Caco-2 (cell line): ENCODE results near the gene PHLPP1. TPM values are rescaled to one million over a fixed set of nuclear protein-coding genes. Genes with fewer than 3 reads are reported as not detected.

Source experiments
- BruUV-seq: library from RNA; stranded (reverse); fragments of 400-500 nt; replicated peaks from 2 replicates; lab custom pipeline; 2021; lab: Mats Ljungman, UMichigan
- CTCF ChIA-PET: fragments of 300-600 bp; sonication (Branson Sonifier 250); formaldehyde crosslinking; loops from one replicate; lab custom pipeline; 2022; ENCODE audit warnings: antibody characterized with exemption; lab: Charles Lee
- POLR2A ChIA-PET: fragments of 300-600 bp; sonication (Branson Sonifier 250); formaldehyde crosslinking; loops from one replicate; lab custom pipeline; 2022; ENCODE audit warnings: antibody characterized with exemption; lab: Charles Lee
- DNase-seq, 2 experiments: peaks; one replicate each; pipeline versions ENCODE4 v3.0.0 to v3.0.0-alpha.2; 2020 to 2022
- H3K27me3 ChIP-seq: replicated peaks from 2 replicates; pipeline ENCODE4 v1.6.0; 2011; ENCODE audit warnings: low read length; ENCODE audit not compliant: control insufficient read depth, insufficient read depth
- H3K36me3 ChIP-seq: 2 replicates; pipeline ENCODE4 v1.5.1; 2011; ENCODE audit warnings: low read length; ENCODE audit not compliant: control insufficient read depth, insufficient read depth
- H3K4me1 ChIP-seq: fragments of 250-450 bp; sonication (Bioruptor Pico); 2 replicates; pipeline ENCODE4 v1.5.1; 2020; ENCODE audit warnings: mild to moderate bottlenecking
- H3K4me3 ChIP-seq: 2 replicates; pipeline ENCODE4 v1.5.1; 2011; ENCODE audit warnings: low read depth, mild to moderate bottlenecking, control low read depth, low read length
- H3K9me3 ChIP-seq: fragments of 250-450 bp; sonication (Bioruptor Pico); 2 replicates; pipeline ENCODE4 v1.5.1; 2020; ENCODE audit warnings: mild to moderate bottlenecking, moderate library complexity
- H3K27ac Mint-ChIP-seq: one replicate; pipeline ENCODE4 v1.8.0; 2022; ENCODE audit warnings: mixed read lengths; ENCODE audit not compliant: unreplicated experiment
- H3K27me3 Mint-ChIP-seq: one replicate; pipeline ENCODE4 v1.8.0; 2022; ENCODE audit warnings: mixed read lengths; ENCODE audit not compliant: insufficient read depth, unreplicated experiment
- H3K36me3 Mint-ChIP-seq: one replicate; pipeline ENCODE4 v1.8.0; 2022; ENCODE audit warnings: mild to moderate bottlenecking, mixed read lengths; ENCODE audit not compliant: insufficient read depth, unreplicated experiment
- H3K4me1 Mint-ChIP-seq: one replicate; pipeline ENCODE4 v1.8.0; 2022; ENCODE audit warnings: low read depth, mixed read lengths; ENCODE audit not compliant: unreplicated experiment
- H3K4me3 Mint-ChIP-seq: one replicate; pipeline ENCODE4 v1.8.0; 2022; ENCODE audit warnings: mild to moderate bottlenecking, moderate library complexity, mixed read lengths; ENCODE audit not compliant: unreplicated experiment
- H3K9me3 Mint-ChIP-seq: one replicate; pipeline ENCODE4 v1.8.0; 2022; ENCODE audit warnings: mixed read lengths; ENCODE audit not compliant: unreplicated experiment
- intact Hi-C: fragments of 100-400 bp; cut with micrococcal nuclease; formaldehyde crosslinking; loops from one replicate; pipeline ENCODE4 v1.10.0; 2022; ENCODE audit not compliant: unreplicated experiment
- total RNA-seq: library from RNA; stranded (reverse); gene quantifications from 2 replicates; pipeline ENCODE4 v1.2.3, GENCODE V29; 2022
- TF ChIP-seq, protein P1 (sequence below), 2 experiments: fragments of 200-600 bp in 1 of 2; IDR thresholded peaks; 1 replicate in 1 of 2; 2 replicates in 1 of 2; pipeline versions ENCODE4 v1.5.1 to v1.8.0; 2011 to 2022; ENCODE audit warnings: antibody characterized with exemption in 1 of 2, control low read depth in 1 of 2, inconsistent platforms in 1 of 2, low read depth in 1 of 2, low read length in 1 of 2, mild to moderate bottlenecking in 1 of 2, moderate library complexity in 1 of 2; ENCODE audit not compliant: insufficient read depth in 1 of 2, severe bottlenecking in 1 of 2, unreplicated experiment in 1 of 2

Gene PHLPP1
- total RNA-seq, 1 experiment from 2014 or later, result 20.1 TPM

DNA sequence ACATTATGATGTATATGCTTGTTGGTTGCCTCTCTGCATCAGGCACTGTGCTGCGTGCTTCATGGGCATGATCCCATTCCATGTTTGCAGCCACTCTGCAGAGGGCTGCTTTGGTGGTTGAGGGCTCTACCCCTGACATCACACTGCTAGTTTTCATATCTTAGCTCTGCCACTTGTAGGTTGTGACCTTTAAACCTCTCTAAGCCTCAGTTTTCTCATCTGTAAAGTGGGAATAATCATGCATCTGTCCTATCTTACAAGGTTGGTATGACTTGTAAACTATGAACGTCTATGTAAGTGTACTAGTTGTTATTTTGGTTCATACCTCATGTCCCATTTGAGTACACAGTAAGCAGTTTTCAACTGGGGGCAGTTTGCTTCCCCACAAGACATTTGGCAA lies 260.4 kb downstream of the PHLPP1 start:
- CTCF ChIA-PET, result no interaction called here

DNA sequence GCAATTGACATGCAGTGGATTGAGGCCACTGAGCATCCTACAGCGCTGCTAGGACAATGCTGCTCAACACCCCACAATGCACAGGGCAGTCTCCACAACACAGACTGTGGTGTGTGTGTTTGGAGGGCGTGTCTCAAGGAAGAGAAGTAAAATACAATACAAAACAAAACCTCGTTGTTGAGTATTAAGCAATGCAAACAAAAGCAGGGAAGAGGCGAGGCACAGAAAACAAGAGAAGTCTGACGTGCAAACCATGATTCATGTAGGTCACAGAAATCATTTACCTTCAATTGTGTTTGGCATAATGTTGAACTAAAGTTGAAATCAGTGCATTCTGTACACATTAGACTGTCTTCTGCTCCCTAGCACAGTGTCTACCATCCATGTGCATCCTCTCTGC lies 260.9 kb downstream of the PHLPP1 start:
- POLR2A ChIA-PET, result no interaction called here
- no TSS peak for BruUV-seq
- H3K36me3 Mint-ChIP-seq, result peaks cover 33% of the 10 kb centered on the region

More for the DNA sequence above, 260.4 kb downstream of the PHLPP1 start:
- Mint-ChIP-seq H3K36me3 (peaks cover 37% of the 10 kb centered on the region), H3K4me1 (no peaks in the 10 kb centered on the region), H3K9me3 (no peaks in the 10 kb centered on the region), H3K27me3 (no peaks in the 10 kb centered on the region), H3K27ac (no peak overlapping the region), H3K4me3 (no peak overlapping the region)
- Histone ChIP-seq H3K4me3 (no peak overlapping the region), H3K9me3 (no peaks in the 10 kb centered on the region), H3K36me3 (no peaks in the 10 kb centered on the region), H3K4me1 (no peaks in the 10 kb centered on the region), H3K27me3 (no peaks in the 10 kb centered on the region)
- TF ChIP-seq, protein P1, sequence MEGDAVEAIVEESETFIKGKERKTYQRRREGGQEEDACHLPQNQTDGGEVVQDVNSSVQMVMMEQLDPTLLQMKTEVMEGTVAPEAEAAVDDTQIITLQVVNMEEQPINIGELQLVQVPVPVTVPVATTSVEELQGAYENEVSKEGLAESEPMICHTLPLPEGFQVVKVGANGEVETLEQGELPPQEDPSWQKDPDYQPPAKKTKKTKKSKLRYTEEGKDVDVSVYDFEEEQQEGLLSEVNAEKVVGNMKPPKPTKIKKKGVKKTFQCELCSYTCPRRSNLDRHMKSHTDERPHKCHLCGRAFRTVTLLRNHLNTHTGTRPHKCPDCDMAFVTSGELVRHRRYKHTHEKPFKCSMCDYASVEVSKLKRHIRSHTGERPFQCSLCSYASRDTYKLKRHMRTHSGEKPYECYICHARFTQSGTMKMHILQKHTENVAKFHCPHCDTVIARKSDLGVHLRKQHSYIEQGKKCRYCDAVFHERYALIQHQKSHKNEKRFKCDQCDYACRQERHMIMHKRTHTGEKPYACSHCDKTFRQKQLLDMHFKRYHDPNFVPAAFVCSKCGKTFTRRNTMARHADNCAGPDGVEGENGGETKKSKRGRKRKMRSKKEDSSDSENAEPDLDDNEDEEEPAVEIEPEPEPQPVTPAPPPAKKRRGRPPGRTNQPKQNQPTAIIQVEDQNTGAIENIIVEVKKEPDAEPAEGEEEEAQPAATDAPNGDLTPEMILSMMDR (IDR thresholded peaks at IDR 0.05; ENCODE audit: insufficient read depth in 1 of 2, low read depth in 1 of 2, low read length in 1 of 2, severe bottlenecking in 1 of 2, unreplicated experiment in 1 of 2), result no peak
- no TSS peak for BruUV-seq
- POLR2A ChIA-PET, result no interaction called here
- intact Hi-C loops, result no loop called here
- no peak for DNase-seq

DNA sequence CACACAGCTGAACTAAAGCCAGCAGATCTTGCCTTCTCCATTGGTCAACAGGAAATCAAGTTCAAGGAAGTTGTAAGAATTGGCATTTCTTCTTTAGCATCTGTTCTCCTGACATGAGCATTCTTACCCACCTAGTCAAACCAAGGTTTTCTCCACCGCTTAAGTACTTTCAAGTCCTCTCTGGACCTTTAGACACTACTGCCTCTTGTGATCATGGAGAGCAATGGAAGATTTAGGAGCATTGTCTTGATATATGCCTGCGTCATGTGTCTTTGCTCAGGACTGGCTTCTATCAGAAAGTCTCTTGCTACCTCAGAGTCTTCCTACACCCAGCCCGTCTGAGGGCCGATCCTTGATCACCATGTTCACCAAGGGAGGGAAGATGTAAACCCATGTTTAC lies 262.2 kb downstream of the PHLPP1 start:
- BruUV-seq, result no TSS peak
- POLR2A ChIA-PET, result no interaction called here
- Mint-ChIP-seq H3K27ac (no peak overlapping the region), H3K9me3 (no peaks in the 10 kb centered on the region), H3K27me3 (no peaks in the 10 kb centered on the region), H3K36me3 (peaks cover 27% of the 10 kb centered on the region), H3K4me1 (no peaks in the 10 kb centered on the region), H3K4me3 (no peak overlapping the region)
- no peaks in the 10 kb centered on the region for H3K4me1 ChIP-seq
- H3K36me3 ChIP-seq, result no peaks in the 10 kb centered on the region
- TF ChIP-seq, protein P1 (IDR thresholded peaks at IDR 0.05; ENCODE audit: insufficient read depth in 1 of 2, low read depth in 1 of 2, low read length in 1 of 2, severe bottlenecking in 1 of 2, unreplicated experiment in 1 of 2), result no peak
- DNase-seq, result no peak
- H3K4me3 ChIP-seq, result no peak overlapping the region
- intact Hi-C loops, result no loop called here
- no peaks in the 10 kb centered on the region for H3K9me3 ChIP-seq
- no peaks in the 10 kb centered on the region for H3K27me3 ChIP-seq
- CTCF ChIA-PET, result no interaction called here

More for the DNA sequence above, 260.9 kb downstream of the PHLPP1 start:
- TF ChIP-seq, protein P1 (IDR thresholded peaks at IDR 0.05; ENCODE audit: insufficient read depth in 1 of 2, low read depth in 1 of 2, low read length in 1 of 2, severe bottlenecking in 1 of 2, unreplicated experiment in 1 of 2), result no peak
- no peaks in the 10 kb centered on the region for H3K9me3 Mint-ChIP-seq
- H3K36me3 ChIP-seq, result no peaks in the 10 kb centered on the region
- no peak overlapping the region for H3K4me3 Mint-ChIP-seq
- no peaks in the 10 kb centered on the region for H3K27me3 Mint-ChIP-seq
- H3K4me1 Mint-ChIP-seq, result no peaks in the 10 kb centered on the region
- CTCF ChIA-PET, result no interaction called here
- H3K9me3 ChIP-seq, result no peaks in the 10 kb centered on the region
- H3K27ac Mint-ChIP-seq, result no peak overlapping the region
- H3K27me3 ChIP-seq, result no peaks in the 10 kb centered on the region
- DNase-seq, result no peak
- no peaks in the 10 kb centered on the region for H3K4me1 ChIP-seq
- H3K4me3 ChIP-seq, result no peak overlapping the region
- intact Hi-C loops, result no loop called here
